ENCODE measurements around the gene EARS2. TPM values are rescaled to one million over a fixed set of nuclear protein-coding genes. Genes with fewer than 3 reads are reported as not detected.
"Not testable (repeated sequence)": the region's sequence is repeated elsewhere in the genome, so short reads cannot be mapped to it uniquely, and the experiment has no call there.

EARS2 gene
- polyA plus RNA-seq, 1 donor: 16.7 TPM

GRCh38 chr16:23505671-23506605 lies 51.2 kb downstream of the EARS2 start:
- DNase-seq (ENCODE audit: low read depth): no peak

- no peak for DNase-seq (ENCODE audit: low read depth)
Observed at GRCh38 chr16:23505180-23505665, 51.9 kb downstream of the EARS2 start.

GRCh38 chr16:23504453-23505179 lies 52.5 kb downstream of the EARS2 start:
- no peak for DNase-seq (ENCODE audit: low read depth)

GRCh38 chr16:23504076-23504452 lies 53.1 kb downstream of the EARS2 start:
- DNase-seq (ENCODE audit: low read depth): no peak

- DNase-seq (ENCODE audit: low read depth): no peak
Observed at GRCh38 chr16:23502466-23502865, 54.7 kb downstream of the EARS2 start.

GRCh38 chr16:23501291-23501690 lies 55.9 kb downstream of the EARS2 start:
- no peak for DNase-seq (ENCODE audit: low read depth)

GRCh38 chr16:23500862-23501225 lies 56.3 kb downstream of the EARS2 start:
- DNase-seq (ENCODE audit: low read depth): no peak

GRCh38 chr16:23500212-23500861 lies 56.8 kb downstream of the EARS2 start:
- DNase-seq (ENCODE audit: low read depth): no peak

GRCh38 chr16:23499801-23500200 lies 57.3 kb downstream of the EARS2 start:
- no peak for DNase-seq (ENCODE audit: low read depth)

- DNase-seq (ENCODE audit: low read depth): no peak
Observed at GRCh38 chr16:23498863-23499262, 58.3 kb downstream of the EARS2 start.

GRCh38 chr16:23497543-23497868 lies 59.6 kb downstream of the EARS2 start:
- no peak for DNase-seq (ENCODE audit: low read depth)

- DNase-seq (ENCODE audit: low read depth): no peak
Observed at GRCh38 chr16:23496821-23497542, 60.2 kb downstream of the EARS2 start.

GRCh38 chr16:23495671-23496070 lies 61.5 kb downstream of the EARS2 start:
- DNase-seq (ENCODE audit: low read depth): no peak

GRCh38 chr16:23494188-23494587 lies 63.0 kb downstream of the EARS2 start:
- no peak for DNase-seq (ENCODE audit: low read depth)

- no peak for DNase-seq (ENCODE audit: low read depth)
Observed at GRCh38 chr16:23491490-23492391, 65.4 kb downstream of the EARS2 start.

- DNase-seq (ENCODE audit: low read depth): no peak
Observed at GRCh38 chr16:23486480-23486879, 70.7 kb downstream of the EARS2 start.

- no peak for DNase-seq (ENCODE audit: low read depth)
Observed at GRCh38 chr16:23485841-23486240, 71.3 kb downstream of the EARS2 start.

- DNase-seq (ENCODE audit: low read depth): no peak
Observed at GRCh38 chr16:23485257-23485614, 71.9 kb downstream of the EARS2 start.

- no peak for DNase-seq (ENCODE audit: low read depth)
Observed at GRCh38 chr16:23484510-23485256, 72.5 kb downstream of the EARS2 start.

GRCh38 chr16:23483492-23483891 lies 73.7 kb downstream of the EARS2 start:
- not testable (repeated sequence) for DNase-seq (ENCODE audit: low read depth)

All from forelimb muscle (tissue), 1 donor.